ENCODE measurements around the gene GAL3ST2.
A peak's percentile ranks its signal among the peaks of the same experiment; 100 is the strongest.
"Not testable (repeated sequence)": the region's sequence is repeated elsewhere in the genome, so short reads cannot be mapped to it uniquely, and the experiment has no call there.

The GAL3ST2 gene

GRCh38 chr2:241820625-241821384 is 44.2 kb downstream of the GAL3ST2 start:
- no peak for DNase-seq (ENCODE audit: low spot score)

GRCh38 chr2:241821460-241822263 is 45.0 kb downstream of the GAL3ST2 start:
- DNase-seq (ENCODE audit: low spot score) = no peak

GRCh38 chr2:241822264-241822623 is 45.6 kb downstream of the GAL3ST2 start:
- DNase-seq (ENCODE audit: low spot score) = no peak

GRCh38 chr2:241823531-241824437 is 47.2 kb downstream of the GAL3ST2 start:
- not testable (repeated sequence) for DNase-seq (ENCODE audit: low spot score)

- DNase-seq (ENCODE audit: low spot score) = no peak
These were observed 50.8 kb downstream of the GAL3ST2 start for GRCh38 chr2:241827394-241827793.

- DNase-seq (ENCODE audit: low spot score) = no peak
These were observed 56.6 kb downstream of the GAL3ST2 start for GRCh38 chr2:241833101-241833663.

- DNase-seq (ENCODE audit: low spot score) = not testable (repeated sequence)
These were observed 57.3 kb downstream of the GAL3ST2 start for GRCh38 chr2:241833756-241834526.

- DNase-seq (ENCODE audit: low spot score) = no peak
These were observed 58.0 kb downstream of the GAL3ST2 start for GRCh38 chr2:241834527-241835210.

GRCh38 chr2:241835611-241836010 is 59.0 kb downstream of the GAL3ST2 start:
- DNase-seq (ENCODE audit: low spot score) = no peak

GRCh38 chr2:241836292-241836691 is 59.7 kb downstream of the GAL3ST2 start:
- no peak for DNase-seq (ENCODE audit: low spot score)

- DNase-seq (ENCODE audit: low spot score) = no peak
These were observed 60.8 kb downstream of the GAL3ST2 start for GRCh38 chr2:241837197-241837965.

- no peak for DNase-seq (ENCODE audit: low spot score)
These were observed 64.8 kb downstream of the GAL3ST2 start for GRCh38 chr2:241841181-241842066.

- DNase-seq (ENCODE audit: low spot score) = no peak
These were observed 65.4 kb downstream of the GAL3ST2 start for GRCh38 chr2:241842067-241842415.

GRCh38 chr2:241842620-241843211 is 66.1 kb downstream of the GAL3ST2 start:
- no peak for DNase-seq (ENCODE audit: low spot score)

- no peak for DNase-seq (ENCODE audit: low spot score)
These were observed 66.9 kb downstream of the GAL3ST2 start for GRCh38 chr2:241843321-241844065.

GRCh38 chr2:241844066-241844728 is 67.6 kb downstream of the GAL3ST2 start:
- DNase-seq (ENCODE audit: low spot score) = peak; percentile 87
